Spleen (tissue), 7 donors: Measurements from ENCODE around the gene SLC28A1.

Experiments used
- CTCF ChIP-seq, 11 experiments: fragments of 200-600 bp in 7 of 11; fragments of 450-650 bp in 4 of 11; sonication (generic) in 4 of 11; IDR thresholded peaks in 8 of 11; conservative IDR thresholded peaks in 3 of 11; 1 replicate in 7 of 11; 2 replicates in 4 of 11; pipeline versions ENCODE4 v1.4.0 to v1.8.0; 2016 to 2021; ENCODE audit warnings: antibody characterized with exemption in 11 of 11, inconsistent platforms in 4 of 11, mild to moderate bottlenecking in 1 of 11
- POLR2AphosphoS5 ChIP-seq, 3 donors: sonication (generic); formaldehyde crosslinking; IDR thresholded peaks; one replicate each; pipeline ENCODE4 v1.5.1; 2017; ENCODE audit warnings: antibody characterized with exemption in 3 of 3
- donor health status: DM: no; HTN: no; CAD: no; lungs with moderate emphysema.
- donor health status: DM: no; HTN: no; CAD: no.
- donor health status: DM: no; HTN: no; CAD: no.

GRCh38 chr15:84879088-84879780, 5.2 kb upstream of the SLC28A1 start:
- TF ChIP-seq CTCF (IDR thresholded peaks at IDR 0.05 in 8 of 11, conservative IDR thresholded peaks at IDR 0.05 in 3 of 11) (no peak), POLR2AphosphoS5 (IDR thresholded peaks at IDR 0.05) (no peak)
